Endothelial cell of umbilical vein (primary cell): Measurements from ENCODE around the gene SYT6. TPM values are rescaled to one million over a fixed set of nuclear protein-coding genes. Genes with fewer than 3 reads are reported as not detected.

ENCODE experiments used
- BruUV-seq: library from RNA; stranded (reverse); fragments of 400-500 nt; replicated peaks from 2 replicates; lab custom pipeline; 2021; lab: Mats Ljungman, UMichigan
- CTCF ChIA-PET: fragments of 300-600, 350-600 bp; sonication (Branson Sonifier 250); formaldehyde crosslinking; loops from one replicate; lab custom pipeline; 2021; ENCODE audit warnings: antibody characterized with exemption, inconsistent platforms; lab: Charles Lee
- POLR2A ChIA-PET: fragments of 300-600, 350-600 bp; sonication (Branson Sonifier 250); formaldehyde crosslinking; loops from one replicate; lab custom pipeline; 2021; ENCODE audit warnings: antibody characterized with exemption, inconsistent platforms; lab: Charles Lee
- DNase-seq: peaks from one replicate; pipeline ENCODE4 v3.0.0-alpha.2; 2011; ENCODE audit warnings: low read depth, low spot score
- FAIRE-seq: peaks from 2 replicates; lab custom pipeline; 2011; peaks lifted over from hg19 to GRCh38; lab: Jason Lieb, UNC
- H2AFZ ChIP-seq: 2 replicates; pipeline ENCODE4 v1.6.0; 2012; ENCODE audit warnings: low read depth, low read length, control low read depth, inconsistent platforms
- H3K27ac ChIP-seq: 2 replicates; pipeline ENCODE4 v1.5.1; 2011; ENCODE audit warnings: low read depth, mild to moderate bottlenecking, control low read depth, low read length, moderate library complexity; ENCODE audit not compliant: insufficient read depth
- H3K27me3 ChIP-seq, 2 experiments: 2 replicates each; pipeline versions ENCODE4 v1.6.0 to v1.6.1; 2011; ENCODE audit warnings: low read length in 2 of 2, mixed read lengths in 1 of 2; ENCODE audit not compliant: control insufficient read depth in 2 of 2, insufficient read depth in 2 of 2
- H3K36me3 ChIP-seq, 2 experiments: 2 replicates in 1 of 2; 3 replicates in 1 of 2; pipeline ENCODE4 v1.5.1; 2011; ENCODE audit warnings: low read length in 2 of 2, mild to moderate bottlenecking in 1 of 2, moderate library complexity in 1 of 2; ENCODE audit not compliant: control insufficient read depth in 2 of 2, insufficient read depth in 2 of 2; ENCODE audit errors: extremely low read depth in 1 of 2
- H3K4me1 ChIP-seq: 3 replicates; pipeline ENCODE4 v1.5.1; 2011; ENCODE audit warnings: mild to moderate bottlenecking, low read length; ENCODE audit not compliant: control insufficient read depth, insufficient read depth; ENCODE audit errors: extremely low read depth
- H3K4me2 ChIP-seq: 2 replicates; pipeline ENCODE4 v1.6.1; 2011; ENCODE audit warnings: low read length, control low read depth, mixed read lengths; ENCODE audit not compliant: insufficient read depth
- H3K4me3 ChIP-seq, 3 experiments: fragments of 200-600 bp in 1 of 3; sonication (generic), shearing (Covaris generic) in 1 of 3; replicated peaks in 1 of 3; 2 replicates each; pipeline ENCODE4 v1.5.1; 2011 to 2016; ENCODE audit warnings: control low read depth in 3 of 3, low read length in 3 of 3, mild to moderate bottlenecking in 2 of 3, inconsistent platforms in 1 of 3, low read depth in 1 of 3, moderate library complexity in 1 of 3; ENCODE audit not compliant: insufficient read depth in 1 of 3
- H3K79me2 ChIP-seq: 2 replicates; pipeline ENCODE4 v1.6.0; 2012; ENCODE audit warnings: low read length, inconsistent platforms; ENCODE audit not compliant: control insufficient read depth, insufficient read depth
- H3K9ac ChIP-seq: replicated peaks from 2 replicates; pipeline ENCODE3; 2011; ENCODE audit warnings: low read length, control low read depth; ENCODE audit not compliant: insufficient read depth; ENCODE audit errors: extremely low read depth
- H3K9me1 ChIP-seq: replicated peaks from 3 replicates; pipeline ENCODE4 v1.6.0; 2011; ENCODE audit warnings: mild to moderate bottlenecking, low read length; ENCODE audit not compliant: control insufficient read depth, insufficient read depth; ENCODE audit errors: extremely low read depth
- H3K9me3 ChIP-seq: replicated peaks from 2 replicates; pipeline ENCODE4 v1.5.1; 2012; ENCODE audit warnings: low read length, inconsistent platforms; ENCODE audit not compliant: control insufficient read depth, insufficient read depth
- H4K20me1 ChIP-seq: replicated peaks from 2 replicates; pipeline ENCODE3; 2011; ENCODE audit warnings: mild to moderate bottlenecking, low read length; ENCODE audit not compliant: control insufficient read depth, insufficient read depth; ENCODE audit errors: extremely low read depth
- EZH2 ChIP-seq: IDR thresholded peaks from 2 replicates; pipeline ENCODE4 v1.6.1; 2012; ENCODE audit warnings: borderline replicate concordance, low read depth, mild to moderate bottlenecking, moderate library complexity, low read length, inconsistent platforms; ENCODE audit not compliant: severe bottlenecking
- FOS ChIP-seq: IDR thresholded peaks from 2 replicates; pipeline ENCODE4 v1.6.1; 2011; ENCODE audit warnings: mild to moderate bottlenecking, low read length, moderate library complexity, borderline replicate concordance; ENCODE audit not compliant: insufficient read depth
- GATA2 ChIP-seq: IDR thresholded peaks from 2 replicates; pipeline ENCODE4 v1.7.0; 2011; ENCODE audit warnings: low read depth, mild to moderate bottlenecking, moderate library complexity, mixed read lengths, low read length; ENCODE audit not compliant: insufficient read length, insufficient read depth
- JUN ChIP-seq: IDR thresholded peaks from 2 replicates; pipeline ENCODE4 v1.6.1; 2011; ENCODE audit warnings: borderline replicate concordance, low read depth; ENCODE audit not compliant: insufficient read length, insufficient read depth
- MYC ChIP-seq: IDR thresholded peaks from one replicate; pipeline ENCODE4 v1.6.1; 2011; ENCODE audit warnings: mild to moderate bottlenecking, low read depth, low read length
- POLR2A ChIP-seq: IDR thresholded peaks from 2 replicates; pipeline ENCODE4 v1.6.1; 2012; ENCODE audit warnings: low read depth, mild to moderate bottlenecking, control low read depth, low read length
- POLR2AphosphoS5 ChIP-seq: IDR thresholded peaks from 2 replicates; pipeline ENCODE4 v1.6.1; 2012; ENCODE audit warnings: low read depth, mild to moderate bottlenecking, control low read depth, low read length, moderate library complexity; ENCODE audit not compliant: insufficient read depth
- dilution Hi-C: fragments of 300-500 bp; cut with MboI; formaldehyde crosslinking; loops from one replicate; pipeline ENCODE4 v1.15.0; 2019; ENCODE audit warnings: low sequenced_read_pairs; ENCODE audit not compliant: extremely low pct_ligation_motif_present
- intact Hi-C: fragments of 100-400 bp; cut with micrococcal nuclease; formaldehyde crosslinking; loops from one replicate; pipeline ENCODE4 v1.10.0; 2022
- polyA plus RNA-seq, 4 experiments: library from polyadenylated mRNA; depleted of rRNA in 3 of 4; stranded (reverse) in 3 of 4; unstranded in 1 of 4; fragments of >200 nt; gene quantifications; 2 replicates each; pipeline versions ENCODE4 v1.2.1 to v1.2.3, GENCODE V29; 2011 to 2012; ENCODE audit warnings: missing spikeins in 1 of 4
- total RNA-seq: library from RNA; stranded (reverse); gene quantifications from 2 replicates; pipeline ENCODE4 v1.2.3, GENCODE V29; 2021
- TF ChIP-seq, protein P1 (sequence below): IDR thresholded peaks from 2 replicates; pipeline ENCODE4 v1.6.1; 2011; ENCODE audit not compliant: insufficient read depth, insufficient read length
- TF ChIP-seq, protein P2 (sequence below), 2 donors: IDR thresholded peaks; 1 replicate in 1 of 2; 2 replicates in 1 of 2; pipeline ENCODE4 v1.5.1; 2011; ENCODE audit warnings: low read length in 2 of 2, mild to moderate bottlenecking in 2 of 2, moderate library complexity in 2 of 2, control low read depth in 1 of 2, inconsistent platforms in 1 of 2, low read depth in 1 of 2; ENCODE audit not compliant: insufficient read depth in 1 of 2; ENCODE audit errors: extremely low read depth in 1 of 2

Gene SYT6
- total and polyA plus RNA-seq, 2 donors (not counting 3 experiments of a cell fraction or from before 2014, with no cell fraction given) = 0.04 TPM; not detected in 1

DNA sequence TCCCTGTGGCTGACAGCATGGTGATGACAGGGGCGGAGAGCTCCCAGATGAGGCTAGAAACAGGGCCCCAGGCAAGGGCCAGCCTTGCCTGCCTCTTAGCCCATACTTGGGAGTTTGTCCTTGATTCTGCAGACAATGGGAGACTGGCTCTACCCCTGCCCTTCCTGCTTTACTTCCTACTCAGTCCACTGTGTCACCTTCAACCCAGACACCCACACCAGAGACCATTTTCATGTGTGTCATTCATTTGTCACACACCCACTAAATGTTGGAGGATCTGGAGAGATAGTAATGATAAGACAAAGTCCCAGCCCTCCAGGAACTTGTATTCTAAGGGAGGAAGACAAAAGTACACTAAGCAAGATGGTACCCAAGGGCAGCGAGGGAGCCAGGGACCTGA lies 43.7 kb downstream of the SYT6 start:
- no peak for DNase-seq
- ChIA-PET POLR2A (no interaction called here), CTCF (no interaction called here)
- Histone ChIP-seq H3K36me3 (no peaks in the 10 kb centered on the region), H4K20me1 (no peaks in the 10 kb centered on the region), H3K9me1 (no peaks in the 10 kb centered on the region), H3K27ac (no peak overlapping the region), H3K9ac (no peak overlapping the region), H3K9me3 (no peaks in the 10 kb centered on the region), H3K4me2 (no peak overlapping the region), H3K4me1 (no peaks in the 10 kb centered on the region), H3K4me3 (no peak overlapping the region), H3K27me3 (no peaks in the 10 kb centered on the region), H2AFZ (no peak overlapping the region), H3K79me2 (no peaks in the 10 kb centered on the region)
- TF ChIP-seq JUN (no peak), FOS (no peak), POLR2A (no peak), POLR2AphosphoS5 (no peak), GATA2 (no peak), EZH2 (no peak), MYC (no peak)
- TF ChIP-seq, protein P1, sequence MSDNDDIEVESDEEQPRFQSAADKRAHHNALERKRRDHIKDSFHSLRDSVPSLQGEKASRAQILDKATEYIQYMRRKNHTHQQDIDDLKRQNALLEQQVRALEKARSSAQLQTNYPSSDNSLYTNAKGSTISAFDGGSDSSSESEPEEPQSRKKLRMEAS = no peak
- TF ChIP-seq, protein P2, sequence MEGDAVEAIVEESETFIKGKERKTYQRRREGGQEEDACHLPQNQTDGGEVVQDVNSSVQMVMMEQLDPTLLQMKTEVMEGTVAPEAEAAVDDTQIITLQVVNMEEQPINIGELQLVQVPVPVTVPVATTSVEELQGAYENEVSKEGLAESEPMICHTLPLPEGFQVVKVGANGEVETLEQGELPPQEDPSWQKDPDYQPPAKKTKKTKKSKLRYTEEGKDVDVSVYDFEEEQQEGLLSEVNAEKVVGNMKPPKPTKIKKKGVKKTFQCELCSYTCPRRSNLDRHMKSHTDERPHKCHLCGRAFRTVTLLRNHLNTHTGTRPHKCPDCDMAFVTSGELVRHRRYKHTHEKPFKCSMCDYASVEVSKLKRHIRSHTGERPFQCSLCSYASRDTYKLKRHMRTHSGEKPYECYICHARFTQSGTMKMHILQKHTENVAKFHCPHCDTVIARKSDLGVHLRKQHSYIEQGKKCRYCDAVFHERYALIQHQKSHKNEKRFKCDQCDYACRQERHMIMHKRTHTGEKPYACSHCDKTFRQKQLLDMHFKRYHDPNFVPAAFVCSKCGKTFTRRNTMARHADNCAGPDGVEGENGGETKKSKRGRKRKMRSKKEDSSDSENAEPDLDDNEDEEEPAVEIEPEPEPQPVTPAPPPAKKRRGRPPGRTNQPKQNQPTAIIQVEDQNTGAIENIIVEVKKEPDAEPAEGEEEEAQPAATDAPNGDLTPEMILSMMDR (IDR thresholded peaks at IDR 0.05; ENCODE audit: extremely low read depth in 1 of 2, insufficient read depth in 1 of 2, low read depth in 1 of 2, low read length in 2 of 2) = no peak
- dilution Hi-C loops = no loop called here
- BruUV-seq = no TSS peak
- intact Hi-C loops = no loop called here
- FAIRE-seq = no peak
